HG03025 (cell line): ENCODE data around the gene UHRF2.
"Not testable (repeated sequence)": the region's sequence is repeated elsewhere in the genome, so short reads cannot be mapped to it uniquely, and the experiment has no call there.

Source experiments
- ATAC-seq: cut with Tn5 transposase; IDR thresholded peaks from one replicate; pipeline ENCODE4 v1.9.1; 2021; ENCODE audit warnings: mild to moderate bottlenecking, moderate library complexity; ENCODE audit not compliant: unreplicated experiment, low FRiP score

Gene UHRF2

DNA sequence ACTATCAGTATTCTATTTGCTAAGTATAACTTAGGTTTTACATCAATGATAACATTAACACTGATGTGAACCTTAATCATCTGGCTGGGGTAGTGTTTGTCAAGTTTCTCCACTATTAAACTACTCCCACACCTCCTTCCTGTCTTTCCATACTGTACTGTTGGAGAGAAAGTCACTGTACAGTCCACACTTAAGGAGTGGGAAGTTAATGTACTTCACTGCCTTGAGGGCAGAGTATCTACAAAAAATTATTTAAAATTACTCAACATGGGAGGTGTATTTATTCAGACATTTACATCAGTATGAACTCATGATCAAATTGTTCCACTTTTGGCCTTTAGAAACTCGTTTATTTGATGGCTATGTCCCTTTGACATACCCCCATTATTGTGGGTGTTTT lies 11.9 kb downstream of the UHRF2 start:
- ATAC-seq = no peak

DNA sequence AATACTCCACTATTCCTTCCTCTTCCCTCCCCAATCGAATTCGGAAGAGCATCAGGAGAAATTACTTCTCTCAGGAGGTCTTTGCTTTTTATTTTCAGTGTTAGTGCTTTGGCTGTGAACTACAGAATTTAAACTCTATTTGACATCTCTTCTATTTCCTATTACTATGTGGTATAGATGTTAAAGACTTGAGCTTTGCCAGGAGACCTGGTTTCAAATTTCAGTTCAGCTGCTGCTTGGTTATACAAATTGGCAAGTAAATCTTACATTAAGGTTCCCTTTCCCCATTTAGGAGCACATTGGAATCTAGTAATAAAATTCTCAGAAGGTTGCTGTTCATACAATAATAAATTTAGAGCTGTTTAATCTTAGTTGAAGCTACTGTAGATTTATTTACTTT lies 13.1 kb downstream of the UHRF2 start:
- no peak for ATAC-seq

GRCh38 chr9:6428940-6429889 lies 16.2 kb downstream of the UHRF2 start:
- peak; percentile 94 for ATAC-seq

- ATAC-seq = no peak
Observed at GRCh38 chr9:6431038-6431437, 18.0 kb downstream of the UHRF2 start.

DNA sequence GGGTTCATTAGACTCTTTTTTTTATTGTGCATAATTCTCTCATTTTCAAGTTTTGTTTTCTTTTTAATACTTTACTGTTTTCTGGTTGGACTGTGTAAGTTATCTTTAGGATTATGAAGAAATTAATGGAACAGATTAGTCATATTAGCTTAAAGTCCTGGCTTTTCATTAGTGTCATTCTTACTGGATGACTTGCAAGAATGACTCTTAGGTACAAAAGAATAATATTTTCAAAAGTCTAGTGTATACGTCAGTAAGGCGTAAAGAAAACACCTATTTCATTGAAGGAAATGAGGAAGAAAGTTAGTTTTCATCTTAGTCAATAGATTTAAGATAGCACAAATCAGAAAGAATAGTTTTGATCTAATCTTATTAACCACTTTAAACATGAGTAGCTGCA lies 20.4 kb downstream of the UHRF2 start:
- no peak for ATAC-seq

DNA sequence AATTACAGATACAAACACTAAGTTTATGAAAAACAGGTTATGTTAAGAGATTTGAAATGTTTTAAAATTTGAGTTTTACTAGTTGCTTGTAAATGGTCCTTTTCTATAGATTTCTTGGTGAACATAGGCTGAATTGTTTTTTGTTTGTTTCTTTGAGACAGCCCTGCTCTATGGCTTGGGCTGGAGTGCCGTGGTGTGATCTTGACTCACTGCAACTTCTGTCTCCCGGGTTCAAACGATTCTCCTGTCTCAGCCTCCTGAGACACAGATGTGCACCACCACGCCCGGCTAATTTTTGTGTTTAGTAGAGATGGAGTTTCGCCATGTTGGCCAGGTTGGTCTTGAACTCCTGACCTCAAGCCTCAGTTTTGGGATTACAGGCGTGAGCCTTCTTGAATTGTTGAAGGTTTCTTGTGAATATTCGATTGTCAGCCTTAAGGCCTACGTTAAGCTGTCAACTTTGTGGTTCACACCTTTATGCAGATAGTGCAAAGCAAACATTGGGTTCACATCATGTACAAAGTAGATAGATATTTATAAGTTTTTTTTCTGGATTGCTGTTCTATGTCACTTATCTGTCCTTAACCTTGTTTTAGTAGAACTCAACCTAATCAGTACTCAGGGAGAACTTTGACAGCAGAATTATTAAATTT lies 26.2 kb downstream of the UHRF2 start:
- no peak for ATAC-seq

DNA sequence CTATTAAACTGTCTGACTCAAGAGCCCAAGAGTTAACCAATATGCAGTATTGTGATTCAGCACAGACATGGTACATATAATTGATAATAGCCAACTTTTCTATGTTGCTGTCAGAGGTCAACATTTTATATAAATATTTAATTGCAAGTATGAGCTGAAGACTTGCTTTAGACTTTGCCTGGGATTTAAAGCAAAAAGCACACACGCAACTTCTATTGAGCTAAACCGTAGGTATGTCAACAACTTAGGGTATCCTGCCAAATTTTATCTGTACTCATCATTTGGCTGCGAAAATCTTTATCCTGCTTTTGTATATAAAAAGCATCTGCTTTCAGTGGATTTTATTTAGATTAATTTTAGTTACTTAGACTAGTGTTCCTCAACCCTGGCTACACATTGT lies 27.4 kb downstream of the UHRF2 start:
- ATAC-seq = no peak

DNA sequence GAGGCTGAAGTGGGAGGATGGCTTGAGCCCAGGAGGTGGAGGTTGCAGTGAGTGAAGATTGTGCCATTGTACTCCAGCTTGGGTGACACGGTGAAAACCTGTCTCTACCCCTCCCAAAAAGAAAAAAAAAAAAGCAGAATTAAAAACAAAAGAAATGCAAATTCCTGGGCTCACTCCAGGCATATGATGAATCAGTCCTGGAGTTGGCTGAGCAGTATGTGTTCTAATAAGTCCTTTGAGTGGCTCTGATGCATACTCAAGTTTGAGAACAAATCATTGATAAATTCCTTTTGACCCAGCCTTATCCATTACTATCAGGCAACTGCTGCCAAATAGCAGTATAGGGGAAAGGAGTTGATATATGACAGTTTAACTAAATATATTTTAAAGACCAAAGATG lies 28.3 kb downstream of the UHRF2 start:
- no peak for ATAC-seq

DNA sequence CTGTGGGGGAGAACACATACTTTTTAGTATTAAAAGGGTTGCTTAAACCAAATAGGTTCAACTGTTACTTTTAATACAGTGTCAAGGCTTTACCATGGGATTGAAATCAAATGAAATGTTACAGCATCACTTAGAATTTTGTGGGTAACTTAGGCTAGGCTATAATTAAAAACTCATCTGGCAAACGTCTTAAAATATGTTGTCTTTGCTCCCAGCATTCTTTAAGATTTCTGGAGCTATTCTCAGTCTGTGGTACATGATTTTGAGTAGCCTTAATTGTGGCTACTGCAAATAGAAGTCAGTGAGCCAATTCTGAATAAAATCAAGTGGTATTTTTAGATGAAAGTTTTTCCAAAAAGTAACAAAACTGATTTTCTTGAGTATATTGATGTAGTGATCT lies 30.7 kb downstream of the UHRF2 start:
- ATAC-seq = no peak

GRCh38 chr9:6444128-6444527 lies 31.1 kb downstream of the UHRF2 start:
- no peak for ATAC-seq

- ATAC-seq = no peak
Observed at GRCh38 chr9:6449086-6449485, 36.1 kb downstream of the UHRF2 start.

DNA sequence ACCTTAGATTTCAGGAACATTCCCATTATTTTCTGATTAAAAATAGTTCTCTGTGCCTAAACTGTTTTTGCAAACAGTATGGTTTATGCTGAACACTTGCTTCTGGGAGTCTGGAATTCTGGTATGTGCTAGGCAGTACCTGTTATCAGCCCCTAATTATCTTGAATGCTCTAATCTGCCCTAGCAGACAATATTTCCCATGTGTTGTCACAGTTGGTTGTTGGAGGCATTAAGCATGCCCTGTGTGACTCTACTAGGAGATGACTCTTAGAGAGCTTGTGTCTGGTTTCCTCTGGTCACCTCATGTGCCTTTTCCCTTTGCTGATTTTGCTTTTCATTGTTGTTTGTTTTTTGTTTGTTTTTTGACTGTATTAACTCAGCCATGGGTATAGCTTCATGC lies 36.6 kb downstream of the UHRF2 start:
- no peak for ATAC-seq

GRCh38 chr9:6450641-6451375 lies 37.8 kb downstream of the UHRF2 start:
- no peak for ATAC-seq

- not testable (repeated sequence) for ATAC-seq
Observed at GRCh38 chr9:6455292-6455691, 42.3 kb downstream of the UHRF2 start.

- not testable (repeated sequence) for ATAC-seq
Observed at GRCh38 chr9:6458704-6459103, 45.7 kb downstream of the UHRF2 start.

DNA sequence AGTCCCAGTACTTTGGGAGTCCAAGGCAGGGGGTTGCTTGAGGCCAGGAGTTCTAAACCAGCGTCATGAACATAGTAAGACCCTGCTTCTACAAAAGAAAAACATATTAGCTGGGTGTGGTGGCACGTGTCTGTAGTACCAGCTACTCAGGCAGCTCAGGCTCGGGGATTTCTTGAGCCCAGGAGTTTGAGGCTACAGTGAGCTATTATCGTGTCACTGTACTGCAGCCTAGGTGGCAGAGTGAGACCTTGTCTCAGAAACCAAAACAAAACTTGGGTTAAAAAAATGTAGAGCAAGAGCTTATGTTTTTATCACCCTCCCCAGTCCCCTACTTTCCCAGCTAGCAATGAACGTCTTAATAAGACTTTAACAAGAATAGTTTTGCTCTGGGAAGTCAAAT lies 46.7 kb downstream of the UHRF2 start:
- no peak for ATAC-seq

DNA sequence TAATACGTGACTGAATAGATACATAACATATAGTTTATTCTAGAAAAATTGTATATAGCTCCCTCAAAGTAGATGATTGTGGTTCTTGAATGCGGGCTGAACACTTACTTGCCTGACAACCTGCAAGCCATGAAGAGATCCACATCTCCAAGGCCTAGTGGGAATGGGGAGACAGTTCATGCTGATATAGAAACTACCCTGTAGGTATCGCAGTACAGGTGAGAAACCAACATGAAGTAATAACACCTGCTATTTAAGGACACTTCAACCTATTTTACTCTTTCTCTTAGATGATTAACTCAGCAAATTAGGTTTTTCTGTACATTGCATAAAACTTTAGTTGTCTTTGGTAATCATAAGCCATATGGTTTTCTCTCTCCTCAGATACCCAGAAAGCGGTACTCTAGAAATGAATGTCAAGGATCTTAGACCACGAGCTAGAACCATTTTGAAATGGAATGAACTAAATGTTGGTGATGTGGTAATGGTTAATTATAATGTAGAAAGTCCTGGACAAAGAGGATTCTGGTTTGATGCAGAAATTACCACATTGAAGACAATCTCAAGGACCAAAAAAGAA lies 47.3 kb downstream of the UHRF2 start:
- no peak for ATAC-seq

GRCh38 chr9:6461619-6462018 lies 48.6 kb downstream of the UHRF2 start:
- no peak for ATAC-seq

DNA sequence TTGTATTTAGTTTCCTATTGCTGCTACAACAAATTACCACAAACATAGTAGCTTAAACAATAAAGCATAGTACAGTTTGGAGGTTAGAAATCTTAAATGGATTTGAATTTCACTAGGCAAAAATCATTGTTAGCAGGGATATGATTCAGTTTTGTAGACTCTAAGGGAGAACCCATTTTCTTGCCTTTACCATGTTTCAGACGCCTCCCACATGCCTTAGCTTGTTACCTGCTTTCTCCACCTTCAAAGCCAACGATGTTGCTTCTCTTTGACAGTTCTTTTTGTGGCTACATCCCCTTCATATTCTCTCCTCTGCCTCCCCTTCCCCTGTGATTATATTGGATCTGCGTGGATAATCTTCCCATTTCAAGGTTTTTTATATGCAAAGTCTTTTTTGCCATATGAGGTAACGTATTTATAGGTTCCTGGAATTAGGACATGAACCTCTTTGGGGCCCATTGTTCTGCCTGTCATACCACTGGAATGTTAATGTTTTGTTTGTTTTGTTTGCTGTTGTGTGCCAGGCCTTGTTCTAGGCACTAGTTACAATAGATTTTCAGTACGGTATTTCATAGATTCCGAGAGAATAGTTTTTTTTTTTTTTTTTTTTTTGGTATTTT lies 54.1 kb downstream of the UHRF2 start:
- ATAC-seq = no peak

GRCh38 chr9:6471231-6471850 lies 58.3 kb downstream of the UHRF2 start:
- no peak for ATAC-seq
